MM.1S (cell line): ENCODE data around the gene SPIRE2.

Experiments
- EZH2 ChIP-seq: fragments of 300-600 bp; sonication (generic); optimal IDR thresholded peaks from 2 replicates; pipeline ENCODE3; 2017; ENCODE audit warnings: low read depth, mild to moderate bottlenecking, antibody characterized with exemption, low read length, mixed read lengths
- EZH2phosphoT487 ChIP-seq: fragments of 300-600 bp; sonication (generic); IDR thresholded peaks from 2 replicates; pipeline ENCODE4 v1.6.1; 2018; ENCODE audit warnings: antibody characterized with exemption, low read length
- TF ChIP-seq, protein P1 (sequence below): fragments of 300-600 bp; sonication (generic); IDR thresholded peaks from 2 replicates; pipeline ENCODE4 v1.5.1; 2016; ENCODE audit warnings: antibody characterized with exemption, low read length, mixed read lengths

- TF ChIP-seq, protein P1, sequence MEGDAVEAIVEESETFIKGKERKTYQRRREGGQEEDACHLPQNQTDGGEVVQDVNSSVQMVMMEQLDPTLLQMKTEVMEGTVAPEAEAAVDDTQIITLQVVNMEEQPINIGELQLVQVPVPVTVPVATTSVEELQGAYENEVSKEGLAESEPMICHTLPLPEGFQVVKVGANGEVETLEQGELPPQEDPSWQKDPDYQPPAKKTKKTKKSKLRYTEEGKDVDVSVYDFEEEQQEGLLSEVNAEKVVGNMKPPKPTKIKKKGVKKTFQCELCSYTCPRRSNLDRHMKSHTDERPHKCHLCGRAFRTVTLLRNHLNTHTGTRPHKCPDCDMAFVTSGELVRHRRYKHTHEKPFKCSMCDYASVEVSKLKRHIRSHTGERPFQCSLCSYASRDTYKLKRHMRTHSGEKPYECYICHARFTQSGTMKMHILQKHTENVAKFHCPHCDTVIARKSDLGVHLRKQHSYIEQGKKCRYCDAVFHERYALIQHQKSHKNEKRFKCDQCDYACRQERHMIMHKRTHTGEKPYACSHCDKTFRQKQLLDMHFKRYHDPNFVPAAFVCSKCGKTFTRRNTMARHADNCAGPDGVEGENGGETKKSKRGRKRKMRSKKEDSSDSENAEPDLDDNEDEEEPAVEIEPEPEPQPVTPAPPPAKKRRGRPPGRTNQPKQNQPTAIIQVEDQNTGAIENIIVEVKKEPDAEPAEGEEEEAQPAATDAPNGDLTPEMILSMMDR, result no peak
- no peak for TF ChIP-seq EZH2
- TF ChIP-seq EZH2phosphoT487, result no peak
Observed at GRCh38 chr16:89779231-89779908, 48.9 kb upstream of the SPIRE2 start.
